ENCODE results near the gene AP2S1. TPM values are rescaled to one million over a fixed set of nuclear protein-coding genes. Genes with fewer than 3 reads are reported as not detected.

Gene AP2S1
- total and polyA plus RNA-seq, 2 of the 4 experiments (the other 2 are of a cell fraction): 144 to 274 TPM

DNA sequence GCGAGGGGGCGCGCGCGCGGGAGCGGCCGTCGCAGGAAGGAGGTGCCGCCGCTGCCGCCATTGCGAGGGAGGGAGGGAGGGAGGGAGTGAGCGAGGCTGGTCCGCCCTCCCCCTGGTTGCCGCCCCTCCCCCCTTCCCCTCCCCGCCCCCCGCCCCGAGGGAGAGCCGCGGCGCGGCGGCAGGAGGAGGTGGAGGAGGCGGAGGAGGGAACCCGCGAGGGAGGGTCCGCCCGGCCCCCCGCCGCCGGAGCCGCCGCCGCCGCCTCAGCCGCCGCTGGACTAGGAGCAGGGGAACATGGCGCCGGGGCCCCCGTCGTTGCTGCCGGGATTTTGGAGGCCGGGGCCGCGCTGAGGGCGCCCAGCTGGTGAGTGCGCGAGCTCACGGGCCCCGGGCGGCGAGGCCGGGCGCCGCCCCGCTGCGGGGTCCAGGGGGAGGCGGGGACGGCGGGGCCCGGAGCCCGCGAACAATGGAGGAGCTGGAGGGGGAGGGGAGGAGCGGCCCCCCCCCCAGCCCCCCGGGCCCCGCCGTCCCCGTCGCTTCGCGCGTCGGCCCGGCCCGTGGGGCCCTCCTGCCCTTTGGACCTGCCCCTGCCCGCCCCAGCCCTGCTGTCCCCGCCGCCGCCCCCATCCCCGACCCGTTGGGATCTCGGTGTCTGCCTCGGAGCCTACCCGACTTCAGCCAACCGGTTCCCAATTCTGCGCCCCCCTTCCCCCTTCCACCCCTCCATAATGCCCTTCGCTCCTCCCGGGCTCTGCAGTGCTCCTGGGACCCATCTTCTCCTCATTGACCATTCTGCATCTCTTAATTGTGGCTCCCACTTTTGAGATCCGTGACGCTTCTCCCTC, 10.4 kb upstream of the AP2S1 start, which contains the start of gene ARHGAP35:
ARHGAP35 (plus strand) TSS at position 152 of the 845 bp plus-strand sequence. CDS start 57,679 bp downstream, outside the sequence.
- no peaks in the 10 kb centered on the region for H3K36me3 ChIP-seq (ENCODE audit: control insufficient read depth, insufficient read depth, low read length)
- WGBS, 2 experiments (ENCODE audit: extremely low coverage in 2 of 2, insufficient read length in 1 of 2): 0% methylated on average over 7 of the region's 91 CpGs; no CpG with 5 or more reads in 1 of the 2 experiments
- no TSS peak for BruUV-seq (replicated peaks)
- H2AK5ac ChIP-seq (ENCODE audit: low read depth, low read length): peak within 1 kb of the TSS; percentile 56
- H3K4me2 ChIP-seq (ENCODE audit: low read depth, low read length): peak within 1 kb of the TSS; percentile 97
- peak within 1 kb of the TSS; percentile 76 for H3K14ac ChIP-seq (replicated peaks; ENCODE audit: low read depth, low read length)
- ATAC-seq (ENCODE audit: low read depth): peak; percentile 41
- in situ Hi-C loops (cut with MboI; ENCODE audit: low sequenced_read_pairs) (no loop called here), dilution Hi-C loops (cut with HindIII; ENCODE audit: low sequenced_read_pairs, unreplicated experiment) (no loop called here), intact Hi-C loops (cut with micrococcal nuclease) (loop anchor here (1.0 kb wide), 1 partner anchor 130 kb away; no protein-coding TSS in a partner anchor)
- H2AK9ac ChIP-seq (replicated peaks; ENCODE audit: low read depth, low read length, poor library complexity): peak within 1 kb of the TSS; percentile 95
- peak within 1 kb of the TSS; percentile 95 for H2BK5ac ChIP-seq (ENCODE audit: low read depth, low read length, poor library complexity, severe bottlenecking)
- CTCF ChIA-PET: no interaction called here
- peak within 1 kb of the TSS; percentile 54; the same call in 1 of the 2 replicates for H3K56ac ChIP-seq (ENCODE audit: extremely low read depth, insufficient read depth, low read length)
- H4K5ac ChIP-seq (ENCODE audit: low read depth, low read length): 0 out of 2 replicates have a peak within 1 kb of the TSS, but pooled peaks have one; percentile 17
- H3K4me3 ChIP-seq (ENCODE audit: insufficient read depth, low read depth, low read length): peak within 1 kb of the TSS; percentile 68
- H4K20me1 ChIP-seq (ENCODE audit: insufficient read depth, low read length): peaks cover 58% of the 10 kb centered on the region
- H3K4ac ChIP-seq (ENCODE audit: low read depth, low read length): peak within 1 kb of the TSS; percentile 96
- peak within 1 kb of the TSS; percentile 73 for H4K91ac ChIP-seq (ENCODE audit: insufficient read depth, low read depth, low read length)
- H2BK120ac ChIP-seq (ENCODE audit: low read depth, low read length): peak within 1 kb of the TSS; percentile 75
- no peak within 1 kb of the TSS for H2BK20ac ChIP-seq (ENCODE audit: low read depth, low read length)
- TF ChIP-seq MAZ (IDR thresholded peaks at IDR 0.05; ENCODE audit: borderline replicate concordance, low read depth, low read length): peak; percentile 79; the same call in 1 of the 2 replicates
- TF ChIP-seq ELK1 (IDR thresholded peaks at IDR 0.05; ENCODE audit: borderline replicate concordance, low read depth, low read length): no peak
- H3K79me1 ChIP-seq (ENCODE audit: low read depth in 1 of 2, low read length in 2 of 2): peaks cover 35 to 62% of the 10 kb centered on the region in 2 experiments
- H3K9me3 ChIP-seq (ENCODE audit: control insufficient read depth, insufficient read depth, low read length): no peaks in the 10 kb centered on the region
- peaks cover 16% of the 10 kb centered on the region for H3K4me1 ChIP-seq (ENCODE audit: control insufficient read depth, insufficient read depth, low read length)
- peak within 1 kb of the TSS; percentile 96 for H2AFZ ChIP-seq (replicated peaks; ENCODE audit: low read length, poor library complexity)
- peaks cover 33% of the 10 kb centered on the region for H3K9me1 ChIP-seq (ENCODE audit: insufficient read depth, low read length)
- peak within 1 kb of the TSS; percentile 64; the same call in 1 of the 3 replicates for H2BK15ac ChIP-seq (ENCODE audit: low read depth, low read length)
- no peaks in the 10 kb centered on the region for H3K27me3 ChIP-seq (ENCODE audit: control insufficient read depth, insufficient read depth, low read length)
- peak within 1 kb of the TSS; percentile 92 for H3K27ac ChIP-seq (ENCODE audit: insufficient read depth, low read length)
- peak within 1 kb of the TSS; percentile 51 to 80; a peak in 3 of 4 replicates for H4K8ac ChIP-seq (ENCODE audit: low read depth in 2 of 2, low read length in 2 of 2)
- H3K18ac ChIP-seq (ENCODE audit: low read depth, low read length): peak within 1 kb of the TSS; percentile 37
- peak within 1 kb of the TSS; percentile 78 for H3K23ac ChIP-seq (ENCODE audit: low read depth, low read length)
- POLR2A ChIA-PET (ENCODE audit: unreplicated experiment): interaction anchor here (0.5 kb wide), 1 partner anchor 12 kb away, joined by 4 read pairs; no protein-coding TSS in a partner anchor
- no peak for DNase-seq
- H3K9ac ChIP-seq (ENCODE audit: low read depth, low read length): peak within 1 kb of the TSS; percentile 94

Measured in IMR-90 (cell line).